Non-pigmented ciliary epithelial cell (primary cell): ENCODE measurements around the gene LAMB4.
A peak's percentile ranks its signal among the peaks of the same experiment; 100 is the strongest.

Experiments used
- DNase-seq: peaks from one replicate; pipeline ENCODE4 v3.0.0-alpha.2; 2010; ENCODE audit warnings: low read depth

LAMB4 gene

DNA sequence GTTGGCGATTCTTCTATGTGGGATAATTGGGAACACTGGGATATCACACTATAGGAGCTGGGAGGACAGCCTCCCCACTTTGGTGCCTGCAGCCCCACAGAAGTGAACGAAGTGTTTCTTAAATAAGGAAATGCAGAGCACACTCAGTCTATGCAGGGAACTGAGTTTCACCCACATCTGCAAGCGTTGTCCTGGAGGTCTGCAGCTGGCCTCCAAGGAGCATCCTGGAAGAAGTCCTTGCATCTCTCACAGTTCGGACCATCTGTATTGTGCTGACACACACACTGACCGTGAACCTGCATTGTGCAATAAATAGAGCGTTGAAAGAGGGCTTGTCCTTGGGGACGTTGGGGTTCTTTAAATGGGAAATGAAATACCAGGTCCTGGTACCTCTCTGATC is 25.8 kb downstream of the LAMB4 start:
- no peak for DNase-seq

GRCh38 chr7:108103558-108104298 is 26.4 kb downstream of the LAMB4 start:
- DNase-seq: no peak

DNA sequence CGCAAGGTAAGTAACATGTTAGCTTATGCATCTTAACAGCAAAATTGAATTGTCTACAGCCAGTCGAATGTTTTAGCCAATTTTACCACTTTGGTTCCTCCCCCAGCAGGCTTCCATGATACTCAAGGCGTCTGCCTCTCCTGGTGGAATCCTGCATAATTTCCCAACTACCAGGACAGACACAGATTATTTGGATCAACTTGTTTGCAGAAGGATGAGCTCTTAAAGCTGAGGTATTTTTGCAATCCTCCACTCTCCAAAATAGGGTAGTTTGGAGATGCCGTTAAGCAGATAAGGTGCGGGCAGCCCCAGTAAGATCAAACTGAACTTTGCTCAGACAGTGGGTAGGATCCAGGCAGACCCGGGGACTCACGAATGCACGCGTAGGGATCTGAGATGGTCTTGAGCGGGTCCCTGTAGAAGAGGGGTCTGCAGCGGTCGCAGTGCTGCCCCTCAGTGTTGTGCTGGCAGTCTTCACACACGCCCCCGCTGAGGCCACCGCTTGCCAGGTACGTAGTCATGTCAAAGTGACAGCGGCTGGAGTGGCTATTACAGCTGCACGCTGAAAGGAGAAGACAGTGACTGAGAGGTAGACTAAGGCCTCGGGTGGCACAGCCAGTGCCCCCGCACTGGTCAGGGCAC is 27.4 kb downstream of the LAMB4 start:
- no peak for DNase-seq

DNA sequence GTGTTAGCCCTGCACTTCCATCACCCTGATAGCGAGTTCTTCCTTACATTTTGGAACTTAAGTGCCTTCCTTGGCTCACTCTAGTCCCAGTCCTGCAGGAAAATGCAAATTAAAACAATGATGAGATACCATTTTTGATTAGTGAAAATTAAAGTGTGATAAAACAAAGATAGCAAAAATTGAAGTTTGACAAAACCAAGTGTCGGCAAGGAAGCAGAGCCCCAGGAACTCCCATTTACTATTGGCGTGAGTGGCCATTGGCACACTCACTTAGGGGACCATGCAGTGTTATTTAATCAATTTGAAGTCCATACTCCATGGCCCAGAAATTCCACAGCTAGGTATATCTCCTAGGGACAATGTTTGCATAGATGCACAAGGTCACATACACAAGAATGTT is 28.4 kb downstream of the LAMB4 start:
- DNase-seq: no peak

DNA sequence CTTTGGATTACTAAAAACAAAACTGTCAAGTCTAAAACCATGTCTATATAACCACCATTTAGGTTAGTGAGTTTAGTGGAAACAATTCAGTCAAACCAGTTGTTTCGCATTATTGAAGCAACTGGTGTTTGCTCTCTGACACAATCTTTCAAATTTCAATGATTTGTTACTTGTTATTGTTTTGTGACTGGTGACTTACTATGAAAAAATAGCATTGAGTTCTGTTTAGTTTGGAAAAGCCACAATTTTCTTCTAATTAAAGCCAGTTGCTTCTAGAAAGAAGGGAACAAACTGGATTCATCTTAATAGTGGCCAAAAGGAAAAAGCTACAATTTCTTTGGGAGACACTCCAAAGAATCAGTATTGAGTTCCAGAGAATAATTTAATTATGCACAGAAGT is 30.4 kb downstream of the LAMB4 start:
- DNase-seq: no peak

DNA sequence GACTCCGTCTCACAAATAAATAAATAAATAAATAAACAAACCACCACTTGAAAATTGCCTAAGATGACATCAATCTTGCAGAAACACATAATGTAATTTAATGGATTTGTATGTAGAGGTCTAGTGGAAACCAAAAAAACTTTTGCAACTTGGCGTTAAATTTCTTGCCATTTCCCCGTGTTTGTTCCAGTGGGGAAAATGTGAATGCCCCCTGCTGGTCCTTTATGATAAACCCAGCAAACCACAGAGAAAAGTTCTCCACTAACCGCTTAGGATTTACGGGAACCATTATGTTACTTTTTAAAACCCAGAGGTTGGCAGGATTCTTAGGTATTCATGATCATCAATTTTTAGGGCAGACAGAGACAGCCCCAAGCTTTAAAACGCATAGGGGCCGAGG is 32.5 kb downstream of the LAMB4 start:
- no peak for DNase-seq

DNA sequence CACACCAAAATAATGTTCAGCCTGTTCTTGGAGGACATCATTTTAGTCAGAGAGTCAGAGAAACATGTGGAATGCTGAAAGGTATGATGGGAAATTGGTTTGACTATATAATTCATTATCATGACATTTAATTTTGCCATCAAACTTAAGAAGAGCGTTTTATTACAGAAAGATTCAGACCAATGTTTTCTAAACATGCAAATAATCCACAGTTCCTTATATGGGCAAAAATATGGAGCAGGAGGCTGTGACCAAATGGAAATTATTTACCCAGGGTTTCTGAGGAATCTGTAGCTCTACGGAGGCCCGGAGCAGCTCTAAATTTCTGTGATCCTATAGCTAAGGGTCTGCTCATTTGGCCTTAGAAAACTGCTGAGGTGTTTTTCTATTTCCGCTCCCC is 33.2 kb downstream of the LAMB4 start:
- DNase-seq: no peak

DNA sequence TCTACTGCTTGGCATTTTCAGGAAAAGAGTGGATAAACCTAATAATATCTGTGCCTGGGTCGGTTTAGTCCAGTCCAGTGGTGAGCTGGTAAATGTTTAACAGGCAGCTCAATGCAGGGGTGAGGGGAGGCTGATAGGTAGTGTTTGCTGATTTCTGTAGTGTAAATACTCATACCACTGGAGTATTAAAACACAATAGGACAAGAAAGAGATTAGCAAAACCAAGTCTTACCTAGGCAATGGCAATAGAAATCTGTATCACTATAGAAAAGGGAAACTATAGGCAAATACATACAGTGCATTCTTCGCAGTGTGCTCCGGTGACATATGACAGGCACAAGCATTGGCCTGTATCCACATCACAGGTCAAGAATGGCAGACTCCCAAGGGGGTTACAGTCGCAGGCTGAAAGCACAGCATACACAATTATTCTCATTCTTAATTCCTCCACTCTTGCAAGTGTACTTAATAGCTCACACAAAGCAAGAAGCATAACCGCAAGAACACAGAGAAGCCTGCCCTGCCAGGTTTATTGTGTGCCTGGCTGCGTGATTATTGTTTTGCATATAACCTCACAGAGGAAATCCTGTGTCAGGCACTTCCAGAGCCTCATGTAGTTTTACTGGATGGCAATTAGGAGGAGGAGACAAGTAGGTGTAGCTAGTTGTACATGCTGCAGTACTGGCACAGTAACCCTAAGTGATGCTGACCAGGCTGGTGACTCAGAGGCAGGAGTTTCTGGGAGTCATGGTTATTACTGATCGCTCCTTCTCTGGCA is 35.0 kb downstream of the LAMB4 start:
- peak; percentile 73 for DNase-seq

DNA sequence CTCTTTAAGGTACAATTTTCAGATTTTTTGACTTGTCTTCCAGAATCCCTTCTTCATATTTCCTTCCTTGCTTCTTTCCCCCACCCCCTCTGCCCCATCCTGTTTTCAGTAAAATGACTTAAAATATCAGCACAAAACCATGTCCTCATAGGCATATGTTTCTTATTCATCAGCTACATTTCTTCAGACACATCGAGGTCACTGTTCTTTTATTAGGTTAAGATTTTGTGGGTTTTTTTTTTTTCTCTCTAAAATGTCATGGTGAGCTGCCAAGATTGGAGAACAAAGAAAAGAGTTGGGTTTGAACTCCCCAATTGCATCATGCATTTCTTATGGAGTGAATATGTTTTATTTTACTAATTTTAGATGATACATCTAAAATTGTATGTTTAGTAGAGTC is 35.8 kb downstream of the LAMB4 start:
- DNase-seq: peak; percentile 52

DNA sequence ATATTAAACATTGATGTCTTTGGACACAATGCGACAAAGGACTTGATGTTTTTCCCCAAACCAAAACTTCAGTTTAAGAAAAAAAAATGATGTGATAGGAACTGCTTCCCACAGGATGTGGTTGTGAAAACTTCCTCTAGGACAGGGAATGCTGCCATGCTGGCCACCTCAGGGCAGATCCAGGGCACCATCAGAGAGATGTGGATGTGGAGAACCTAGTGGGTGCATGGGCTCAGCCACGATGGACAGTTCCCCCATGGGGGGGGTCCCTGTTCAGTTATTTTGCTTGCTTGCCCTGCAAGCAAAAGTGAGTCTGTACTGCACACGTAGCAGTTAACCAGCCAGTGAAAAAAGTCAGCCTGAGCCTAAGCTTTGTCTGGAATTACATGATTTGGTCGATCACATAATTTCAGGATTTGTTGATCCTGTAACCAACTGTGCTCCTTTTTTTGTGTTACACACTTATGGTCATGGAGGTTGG is 36.3 kb downstream of the LAMB4 start:
- DNase-seq: no peak

- no peak for DNase-seq
Observed at GRCh38 chr7:108093341-108093740, 36.8 kb downstream of the LAMB4 start.

GRCh38 chr7:108091461-108091831 is 38.7 kb downstream of the LAMB4 start:
- DNase-seq: no peak

- DNase-seq: no peak
Observed at GRCh38 chr7:108090791-108091460, 39.2 kb downstream of the LAMB4 start.

- no peak for DNase-seq
Observed at GRCh38 chr7:108089381-108089780, 40.8 kb downstream of the LAMB4 start.

GRCh38 chr7:108088729-108089128 is 41.4 kb downstream of the LAMB4 start:
- no peak for DNase-seq

- no peak for DNase-seq
Observed at GRCh38 chr7:108087778-108088177, 42.4 kb downstream of the LAMB4 start.

DNA sequence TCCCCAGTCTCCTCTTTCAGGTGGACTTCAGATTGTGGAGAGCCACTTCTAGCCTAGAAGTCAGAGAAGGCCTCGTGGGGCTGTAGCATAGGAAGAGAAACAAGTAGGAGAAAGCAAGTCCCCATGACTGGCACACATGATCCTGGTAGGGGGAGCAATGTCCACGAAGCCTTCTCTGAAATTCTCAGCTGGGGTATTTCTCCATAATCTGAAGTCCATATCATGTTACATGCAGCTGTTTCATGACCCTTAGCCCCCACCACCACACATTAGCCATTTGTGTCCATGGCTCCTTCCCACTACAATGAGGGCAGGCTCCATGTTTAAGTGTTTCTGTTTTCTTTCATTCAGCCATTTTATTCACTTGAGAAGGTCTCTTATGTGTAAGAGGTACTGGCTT is 43.2 kb downstream of the LAMB4 start:
- DNase-seq: no peak

- no peak for DNase-seq
Observed at GRCh38 chr7:108086546-108086945, 43.6 kb downstream of the LAMB4 start.

DNA sequence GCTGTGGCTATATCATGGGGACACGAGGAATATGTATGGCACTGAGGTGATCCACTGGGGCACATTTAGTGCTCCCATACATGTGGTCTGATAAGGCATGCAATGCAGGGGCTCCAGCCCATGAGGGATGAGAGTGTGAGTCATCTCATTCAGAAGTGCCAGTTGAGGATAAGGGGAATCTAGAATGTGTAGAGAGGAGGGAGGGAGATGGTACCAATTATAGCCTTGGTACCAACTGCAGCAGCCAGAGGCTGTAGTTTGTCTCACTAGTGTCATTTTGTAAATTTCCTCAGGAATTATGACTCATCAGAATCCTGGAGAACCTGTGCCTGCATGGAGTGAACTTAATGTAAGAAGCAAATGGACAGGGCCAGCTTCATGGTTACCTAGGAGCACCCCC is 46.2 kb downstream of the LAMB4 start:
- DNase-seq: no peak

DNA sequence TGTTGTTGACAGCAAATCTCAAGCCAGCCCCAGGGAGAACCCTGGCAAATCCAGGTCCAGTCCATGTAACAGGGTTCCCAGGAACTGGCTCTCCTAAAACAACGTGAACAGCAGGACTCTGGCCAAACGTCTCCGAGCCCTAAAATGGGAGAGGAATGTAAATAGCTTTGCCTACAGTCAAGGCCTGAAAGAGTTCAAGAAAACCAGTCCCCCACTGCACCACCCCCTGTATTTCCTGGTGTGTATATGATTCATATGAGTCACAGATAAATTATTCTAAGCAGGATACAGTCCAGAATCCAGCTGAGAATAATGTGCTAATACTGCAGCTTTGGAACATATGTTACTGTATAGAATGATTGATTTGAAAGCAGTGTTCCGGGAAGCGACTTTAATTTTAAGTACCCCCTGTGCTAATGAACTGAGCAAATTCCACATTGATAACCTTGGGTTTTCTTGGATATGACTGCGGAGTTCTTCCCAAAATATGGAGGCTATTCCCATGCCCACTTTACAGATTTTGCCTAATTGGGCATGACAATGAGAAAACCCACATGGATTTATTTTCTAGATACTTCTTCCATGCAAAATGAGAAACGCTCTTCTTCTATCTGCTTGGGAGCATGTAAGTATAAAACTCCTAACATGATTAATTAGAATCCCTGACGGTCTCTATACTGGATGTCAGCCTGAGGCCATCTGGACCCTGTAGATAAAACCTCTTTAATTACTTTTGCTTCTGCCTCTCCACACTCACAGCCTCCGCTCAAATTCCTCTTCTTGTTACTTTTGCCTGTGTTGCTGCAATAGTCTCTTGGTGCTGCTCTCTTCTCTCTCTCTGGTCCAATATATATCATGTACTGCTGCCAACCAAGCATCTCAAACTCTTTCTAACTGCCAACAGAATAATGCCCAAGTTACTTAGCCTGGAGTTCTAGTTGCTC is 50.2 kb downstream of the LAMB4 start:
- DNase-seq: peak; percentile 85

GRCh38 chr7:108079276-108079647 is 50.9 kb downstream of the LAMB4 start:
- DNase-seq: no peak
